ENCODE results near the gene GPER1.
"Not testable (repeated sequence)": the region's sequence is repeated elsewhere in the genome, so short reads cannot be mapped to it uniquely, and the experiment has no call there.

The GPER1 gene

GRCh38 chr7:1106063-1106792 is 18.3 kb downstream of the GPER1 start:
- no peak for DNase-seq

DNA sequence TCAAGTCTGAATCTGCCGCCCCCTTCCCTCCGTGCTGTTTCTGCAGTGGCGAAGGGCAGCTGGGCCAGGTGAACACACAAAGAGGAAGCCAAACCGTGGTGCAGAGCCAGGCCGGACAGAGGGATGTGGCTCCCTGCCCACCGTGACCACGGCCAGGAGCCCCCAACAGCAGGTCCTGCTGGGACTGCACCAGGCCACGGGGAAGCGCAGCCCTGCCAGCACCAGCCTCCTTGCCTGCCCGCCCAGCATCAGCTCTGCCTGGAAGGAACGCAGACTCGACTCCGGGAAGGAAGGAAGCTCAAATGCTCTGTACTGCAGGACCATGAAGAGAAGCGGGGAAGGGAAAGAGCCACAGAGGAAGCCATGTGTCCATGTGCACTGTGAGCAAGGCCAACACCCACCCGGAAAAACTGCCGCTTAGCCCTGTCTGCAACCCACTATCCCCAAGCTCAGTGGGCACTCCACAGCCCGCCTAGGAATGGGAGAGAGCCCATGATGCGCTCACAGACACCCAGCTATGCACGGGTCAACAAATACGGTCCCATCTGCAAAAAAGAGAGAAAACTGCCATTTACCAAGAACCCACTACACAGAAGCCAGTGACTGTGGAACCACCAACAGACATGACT is 19.0 kb downstream of the GPER1 start:
- DNase-seq: no peak

GRCh38 chr7:1108264-1108920 is 20.5 kb downstream of the GPER1 start:
- DNase-seq: no peak

- no peak for DNase-seq
Observed at GRCh38 chr7:1109581-1110310, 21.8 kb downstream of the GPER1 start.

DNA sequence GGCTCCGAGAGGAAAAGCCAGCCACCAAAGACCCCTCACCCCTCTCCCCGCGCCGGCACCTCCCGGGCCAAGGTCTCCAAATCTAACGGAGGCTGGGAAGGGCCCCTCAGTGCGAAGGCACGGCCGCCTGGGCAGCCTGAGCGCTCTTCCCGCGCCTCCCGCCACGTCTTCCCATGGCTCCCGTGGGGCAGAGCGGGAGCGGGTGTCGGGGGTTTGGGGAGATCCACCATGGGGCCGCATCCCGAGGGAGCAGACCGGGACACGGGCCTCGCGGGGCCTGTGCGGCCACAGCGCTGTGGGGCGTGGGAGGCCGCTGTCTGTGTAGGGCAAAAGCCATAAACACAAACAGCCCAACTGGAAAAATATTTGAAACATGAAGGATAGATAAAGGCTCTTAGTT is 22.4 kb downstream of the GPER1 start:
- no peak for DNase-seq

DNA sequence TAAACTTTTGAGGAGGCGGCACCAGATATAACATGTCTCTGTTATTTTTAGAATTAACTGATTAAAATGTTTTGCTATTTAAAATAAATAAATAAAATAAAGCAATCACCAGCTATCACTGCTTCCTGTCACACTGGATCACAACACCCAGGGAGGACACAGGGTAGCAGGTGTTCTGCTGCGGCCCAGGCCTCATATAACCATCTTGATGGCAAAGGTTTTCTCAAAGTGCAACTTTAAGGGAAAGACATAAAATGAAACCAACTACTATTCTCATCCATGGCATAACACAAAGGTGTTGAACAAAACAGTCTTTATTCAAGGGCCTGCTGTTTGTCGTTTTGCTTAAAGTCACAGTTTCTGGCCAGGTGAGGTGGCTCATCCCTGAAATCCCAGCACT is 23.2 kb downstream of the GPER1 start:
- DNase-seq: no peak

DNA sequence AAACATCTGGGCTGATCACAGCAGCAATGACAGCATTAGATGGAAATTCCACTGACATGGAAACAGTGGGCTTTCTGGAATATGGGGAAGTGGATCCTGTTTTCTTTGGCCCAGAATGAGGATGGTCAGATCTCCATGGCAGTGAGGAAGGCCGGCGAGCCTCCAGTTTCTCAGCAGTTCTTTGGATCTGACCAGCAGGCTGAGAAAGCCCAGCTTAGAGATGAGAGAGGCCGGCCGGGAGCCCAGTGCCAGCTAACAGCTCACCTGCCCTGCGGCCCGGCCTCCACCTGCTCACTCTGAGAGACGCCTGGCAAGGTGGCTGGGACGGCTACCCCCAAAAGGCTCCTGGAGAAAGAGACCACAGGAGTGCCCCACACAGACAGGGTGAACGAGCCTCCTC is 24.2 kb downstream of the GPER1 start:
- DNase-seq: no peak

DNA sequence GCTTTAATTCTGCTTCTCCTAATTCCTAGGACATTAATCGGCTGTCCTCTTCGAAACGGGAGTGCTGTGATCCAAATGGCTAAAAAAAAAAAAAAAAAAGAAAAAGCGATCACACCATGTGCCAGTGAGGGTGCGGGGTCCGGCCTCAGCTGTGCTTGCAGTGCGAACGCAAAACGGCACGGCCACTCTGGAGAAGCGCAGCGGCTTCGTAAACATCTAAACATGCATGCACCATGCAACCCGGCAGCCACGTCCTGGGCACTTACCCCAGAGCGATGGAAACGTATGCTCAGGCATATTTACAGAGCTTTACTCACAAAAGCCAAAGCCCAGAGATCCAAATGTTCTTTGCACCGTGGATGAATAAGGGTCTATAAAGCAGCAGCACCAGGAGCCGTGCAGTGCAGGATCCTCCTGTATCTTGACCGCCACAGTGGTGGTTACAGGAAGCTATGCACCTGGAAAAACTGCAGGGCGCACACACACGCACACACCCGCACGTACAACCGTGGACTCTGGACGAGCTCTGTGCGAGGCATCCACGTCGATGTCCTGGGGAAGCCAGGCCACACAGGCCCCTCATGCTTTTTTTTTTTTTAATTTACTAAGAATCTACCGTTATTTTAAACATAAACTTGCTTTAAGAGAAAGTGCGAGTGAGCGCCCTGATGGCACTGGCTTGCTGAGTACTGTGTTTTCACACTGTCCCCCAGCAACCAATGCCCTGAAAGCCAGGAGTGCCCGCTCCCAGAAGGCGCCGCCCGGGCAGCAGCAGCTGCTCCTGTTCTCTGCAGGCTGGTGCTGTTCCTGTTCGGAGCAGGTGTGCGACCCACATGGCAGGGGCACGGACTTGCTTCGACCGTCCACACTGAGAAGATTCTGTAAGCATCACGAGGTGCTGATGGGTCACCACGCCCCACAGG is 25.0 kb downstream of the GPER1 start:
- no peak for DNase-seq

DNA sequence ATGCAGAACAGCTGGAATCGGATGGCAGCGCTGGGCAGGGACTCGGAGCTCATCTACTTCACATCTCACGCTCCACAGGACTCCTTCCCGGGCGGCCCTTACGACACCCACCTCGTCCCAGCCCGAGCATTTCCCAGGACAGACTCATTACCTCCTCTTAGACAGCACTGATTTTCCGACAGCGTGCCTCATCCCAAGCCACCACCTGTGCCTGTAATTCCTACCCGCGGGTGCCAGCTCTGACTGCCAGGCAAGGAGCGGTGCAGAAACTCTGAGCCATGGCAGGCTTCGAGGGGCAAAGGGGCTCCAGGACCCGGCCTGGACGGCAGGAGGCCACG is 25.6 kb downstream of the GPER1 start:
- DNase-seq: no peak

DNA sequence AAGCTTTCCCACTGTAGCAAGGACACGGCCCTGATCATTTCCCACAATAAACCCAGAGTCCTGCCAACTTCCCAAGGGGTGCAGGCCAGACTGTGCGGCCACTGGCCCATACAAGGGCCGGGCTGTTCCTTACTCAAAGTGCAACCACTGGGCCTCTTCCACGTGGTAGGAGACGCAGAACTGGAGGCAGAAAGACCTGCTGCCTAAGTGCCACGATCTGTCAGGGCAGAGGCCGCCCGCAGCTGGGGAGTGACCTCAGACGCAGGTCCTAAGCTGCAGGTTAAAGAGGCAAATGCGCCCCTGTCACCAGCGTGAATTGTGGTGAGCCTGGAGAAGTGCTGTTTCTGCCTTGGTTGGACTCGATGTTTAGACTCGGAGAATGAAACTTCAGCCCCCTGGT is 26.2 kb downstream of the GPER1 start:
- DNase-seq: no peak

GRCh38 chr7:1114505-1114904 is 26.6 kb downstream of the GPER1 start:
- no peak for DNase-seq

GRCh38 chr7:1115171-1116045 is 27.5 kb downstream of the GPER1 start:
- DNase-seq: not testable (repeated sequence)

DNA sequence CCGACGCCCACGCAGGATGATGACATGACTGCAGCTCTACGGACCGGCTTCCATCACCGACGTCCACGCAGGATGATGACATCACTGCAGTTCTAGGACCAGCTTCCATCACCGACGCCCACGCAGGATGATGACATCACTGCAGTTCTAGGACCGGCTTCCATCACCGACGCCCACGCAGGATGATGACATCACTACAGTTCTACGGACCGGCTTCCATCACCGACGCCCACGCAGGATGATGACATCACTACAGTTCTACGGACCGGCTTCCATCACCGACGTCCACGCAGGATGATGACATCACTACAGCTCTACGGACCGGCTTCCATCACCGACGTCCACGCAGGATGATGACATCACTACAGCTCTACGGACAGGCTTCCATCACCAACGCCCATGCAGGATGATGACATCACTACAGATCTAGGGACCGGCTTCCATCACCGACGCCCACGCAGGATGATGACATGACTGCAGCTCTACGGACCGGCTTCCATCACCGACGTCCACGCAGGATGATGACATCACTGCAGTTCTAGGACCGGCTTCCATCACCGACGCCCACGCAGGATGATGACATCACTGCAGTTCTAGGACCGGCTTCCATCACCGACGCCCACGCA is 28.6 kb downstream of the GPER1 start:
- DNase-seq: not testable (repeated sequence)

DNA sequence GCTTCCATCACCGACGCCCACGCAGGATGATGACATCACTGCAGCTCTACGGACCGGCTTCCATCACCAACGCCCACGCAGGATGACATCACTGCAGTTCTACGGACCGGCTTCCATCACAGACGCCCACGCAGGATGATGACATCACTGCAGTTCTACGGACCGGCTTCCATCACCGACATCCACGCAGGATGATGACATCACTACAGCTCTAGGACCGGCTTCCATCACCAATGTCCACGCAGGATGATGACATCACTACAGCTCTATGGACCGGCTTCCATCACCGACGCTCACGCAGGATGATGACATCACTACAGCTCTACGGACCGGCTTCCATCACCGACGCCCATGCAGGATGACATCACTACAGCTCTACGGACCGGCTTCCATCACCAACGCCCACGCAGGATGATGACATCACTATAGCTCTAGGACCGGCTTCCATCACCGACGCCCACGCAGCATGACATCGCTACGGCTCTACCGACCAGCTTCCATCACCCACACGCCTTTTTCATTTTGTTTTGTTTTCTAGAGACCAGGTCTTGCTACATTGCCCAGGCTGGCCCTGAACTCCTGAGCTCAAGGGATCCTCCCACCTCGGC is 29.5 kb downstream of the GPER1 start:
- DNase-seq: no peak

- no peak for DNase-seq
Observed at GRCh38 chr7:1119201-1119600, 31.3 kb downstream of the GPER1 start.

GRCh38 chr7:1120791-1121190 is 32.9 kb downstream of the GPER1 start:
- no peak for DNase-seq

DNA sequence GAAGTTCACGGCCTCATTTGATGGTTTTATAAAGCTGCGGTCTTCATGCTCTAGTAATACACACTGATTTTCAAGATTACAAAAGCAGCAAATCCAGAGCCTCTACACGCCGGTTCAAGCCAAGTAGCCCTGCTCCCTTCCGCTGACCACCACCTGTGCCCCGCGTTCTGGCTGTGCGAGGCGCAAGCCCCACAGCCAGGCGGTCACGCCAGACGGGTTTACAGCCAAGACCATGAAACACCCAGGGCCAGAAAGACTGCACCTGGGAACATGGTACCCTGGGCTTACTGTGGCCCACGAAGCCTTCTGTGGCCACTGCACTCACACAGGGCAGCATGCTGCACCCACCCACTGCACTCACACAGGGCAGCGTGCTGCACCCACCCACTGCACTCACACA is 33.6 kb downstream of the GPER1 start:
- no peak for DNase-seq

- DNase-seq: no peak
Observed at GRCh38 chr7:1121886-1122831, 34.2 kb downstream of the GPER1 start.

- no peak for DNase-seq
Observed at GRCh38 chr7:1122832-1123501, 35.1 kb downstream of the GPER1 start.
